Hepatocyte (in vitro differentiated cells): ENCODE results near the gene ARSG. TPM values are rescaled to one million over a fixed set of nuclear protein-coding genes. Genes with fewer than 3 reads are reported as not detected.

Experiments
- DNase-seq: peaks from one replicate; pipeline ENCODE4 v3.0.0-alpha.2; 2016; ENCODE audit warnings: low spot score
- H2AFZ ChIP-seq: fragments of 200-600 bp; sonication (generic); 2 replicates; pipeline ENCODE4 v1.6.0; 2016; ENCODE audit warnings: antibody characterized with exemption, mild to moderate bottlenecking
- H3K27ac ChIP-seq: fragments of 200-600 bp; sonication (generic); 2 replicates; pipeline ENCODE4 v1.5.1; 2016; ENCODE audit warnings: mild to moderate bottlenecking
- H3K27me3 ChIP-seq: fragments of 200-600 bp; sonication (generic); 2 replicates; pipeline ENCODE4 v1.6.1; 2016
- H3K36me3 ChIP-seq: fragments of 200-600 bp; sonication (generic); replicated peaks from 2 replicates; pipeline ENCODE4 v1.5.1; 2016; ENCODE audit warnings: low read depth; ENCODE audit not compliant: insufficient read depth
- H3K4me1 ChIP-seq: fragments of 200-600 bp; sonication (generic); 2 replicates; pipeline ENCODE4 v1.5.1; 2016; ENCODE audit warnings: mild to moderate bottlenecking, moderate library complexity; ENCODE audit not compliant: insufficient read depth
- H3K4me2 ChIP-seq: fragments of 200-600 bp; sonication (generic); 2 replicates; pipeline ENCODE4 v1.6.0; 2016
- H3K4me3 ChIP-seq: fragments of 200-600 bp; sonication (generic); 2 replicates; pipeline ENCODE4 v1.5.1; 2016; ENCODE audit warnings: mild to moderate bottlenecking
- H3K79me2 ChIP-seq: fragments of 200-600 bp; sonication (generic); 2 replicates; pipeline ENCODE4 v1.6.0; 2017; ENCODE audit warnings: mild to moderate bottlenecking
- H3K9me2 ChIP-seq: fragments of 200-600 bp; sonication (generic); replicated peaks from 2 replicates; pipeline ENCODE4 v1.6.0; 2017; ENCODE audit warnings: mild to moderate bottlenecking; ENCODE audit not compliant: insufficient read depth
- H3K9me3 ChIP-seq: fragments of 200-600 bp; sonication (generic); 2 replicates; pipeline ENCODE4 v1.5.1; 2016; ENCODE audit warnings: low read depth, mild to moderate bottlenecking
- H4K20me1 ChIP-seq: fragments of 200-600 bp; sonication (generic); 2 replicates; pipeline ENCODE4 v1.6.0; 2016; ENCODE audit warnings: mild to moderate bottlenecking; ENCODE audit not compliant: insufficient read depth, poor library complexity, severe bottlenecking
- CTCF ChIP-seq: fragments of 200-600 bp; sonication (generic); IDR thresholded peaks from 2 replicates; pipeline ENCODE4 v1.5.1; 2016; ENCODE audit warnings: antibody characterized with exemption, mild to moderate bottlenecking; ENCODE audit not compliant: poor library complexity
- EZH2 ChIP-seq: fragments of 200-600 bp; sonication (generic); IDR thresholded peaks from 2 replicates; pipeline ENCODE4 v1.6.1; 2016; ENCODE audit warnings: antibody characterized with exemption, mild to moderate bottlenecking, borderline replicate concordance
- EZH2phosphoT487 ChIP-seq: fragments of 200-600 bp; sonication (generic); IDR thresholded peaks from one replicate; pipeline ENCODE4 v1.6.1; 2018; ENCODE audit warnings: antibody characterized with exemption, mild to moderate bottlenecking, low read depth, moderate library complexity; ENCODE audit not compliant: unreplicated experiment, severe bottlenecking
- WGBS: methylation state at CpG from one replicate; pipeline ENCODE4 v1.1.6; 2016; ENCODE audit warnings: low lambda C conversion rate; ENCODE audit errors: missing lambda C conversion rate; 5-methylcytosine and 5-hydroxymethylcytosine counted together
- polyA plus RNA-seq: library from polyadenylated mRNA; unstranded; fragments of >200 nt; fragmentation: Nextera tagmentation; extraction: Ambion mirVana; gene quantifications from 2 replicates; pipeline ENCODE4 v1.2.1, GENCODE V29; 2016
- total RNA-seq: library from RNA; depleted of rRNA; stranded (reverse); fragments of >200 nt; gene quantifications from 2 replicates; pipeline ENCODE4 v1.2.3, GENCODE V29; 2014

ARSG gene
- total and polyA plus RNA-seq, 2 experiments from 2014 or later: 1.3 to 1.4 TPM

DNA sequence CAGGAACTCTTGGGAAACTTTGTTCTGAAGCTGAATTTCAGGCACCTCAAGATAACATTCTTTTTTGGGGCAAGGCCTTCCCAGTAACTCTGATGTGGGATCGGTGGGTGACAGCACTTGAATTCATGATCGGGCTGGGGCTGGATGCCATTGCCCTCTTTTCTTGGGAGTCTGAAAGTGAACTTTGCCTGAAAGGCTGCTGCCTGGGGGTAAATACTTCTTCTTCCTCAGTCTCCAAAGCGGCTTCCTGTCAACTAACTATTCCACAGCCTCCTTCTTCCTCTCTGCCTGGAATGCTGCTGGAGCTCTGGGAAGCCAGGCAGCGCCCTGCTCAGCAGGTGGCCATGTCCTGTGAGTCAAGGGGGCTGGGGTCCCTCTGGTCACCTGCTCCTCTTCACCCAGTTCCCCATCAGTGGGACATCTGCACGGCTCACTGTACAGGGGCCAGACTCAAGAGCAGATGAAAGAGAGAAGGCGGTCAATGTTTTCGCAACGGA, 86.5 kb downstream of the ARSG start:
- peak overlapping the region; percentile 94 for H3K27ac ChIP-seq
- H3K4me2 ChIP-seq: peak overlapping the region; percentile 55
- no peaks in the 10 kb centered on the region for H3K9me3 ChIP-seq
- TF ChIP-seq CTCF (no peak), EZH2 (no peak), EZH2phosphoT487 (no peak)
- no peaks in the 10 kb centered on the region for H3K36me3 ChIP-seq
- peaks cover 13% of the 10 kb centered on the region for H3K4me1 ChIP-seq
- H3K27me3 ChIP-seq: no peaks in the 10 kb centered on the region
- 53% methylated on average over 8 of the region's 8 CpGs for WGBS
- no peaks in the 10 kb centered on the region for H3K79me2 ChIP-seq
- no peak overlapping the region for H3K4me3 ChIP-seq
- H2AFZ ChIP-seq: no peak overlapping the region
- no peaks in the 10 kb centered on the region for H3K9me2 ChIP-seq
- H4K20me1 ChIP-seq: no peaks in the 10 kb centered on the region
- no peak for DNase-seq

- Histone ChIP-seq H3K4me3 (no peak overlapping the region), H3K79me2 (no peaks in the 10 kb centered on the region), H2AFZ (peak overlapping the region; percentile 17), H3K4me1 (peaks cover 16% of the 10 kb centered on the region), H4K20me1 (no peaks in the 10 kb centered on the region), H3K27me3 (no peaks in the 10 kb centered on the region), H3K27ac (peak overlapping the region; percentile 94), H3K9me2 (no peaks in the 10 kb centered on the region), H3K36me3 (no peaks in the 10 kb centered on the region), H3K9me3 (no peaks in the 10 kb centered on the region), H3K4me2 (peak overlapping the region; percentile 65)
- TF ChIP-seq CTCF: no peak
- no peak for TF ChIP-seq EZH2
- no peak for TF ChIP-seq EZH2phosphoT487
- 31% methylated on average over 18 of the region's 21 CpGs for WGBS
- DNase-seq: peak; percentile 85
Observed at GRCh38 chr17:68378268-68379176, 87.2 kb downstream of the ARSG start.

- Histone ChIP-seq H3K9me3 (no peaks in the 10 kb centered on the region), H3K36me3 (no peaks in the 10 kb centered on the region), H3K4me1 (peaks cover 23% of the 10 kb centered on the region), H3K4me3 (no peak overlapping the region), H3K27me3 (no peaks in the 10 kb centered on the region), H3K4me2 (peak overlapping the region; percentile 33), H4K20me1 (no peaks in the 10 kb centered on the region), H3K79me2 (no peaks in the 10 kb centered on the region), H3K27ac (peak overlapping the region; percentile 94), H3K9me2 (no peaks in the 10 kb centered on the region), H2AFZ (no peak overlapping the region)
- WGBS: 88% methylated on average over 3 of the region's 3 CpGs
- no peak for TF ChIP-seq CTCF
- TF ChIP-seq EZH2phosphoT487: no peak
- no peak for TF ChIP-seq EZH2
- DNase-seq: no peak
Observed at GRCh38 chr17:68379177-68379510, 87.8 kb downstream of the ARSG start.
